Measurements from ENCODE around the gene SMIM14.
"Not testable (repeated sequence)": the region's sequence is repeated elsewhere in the genome, so short reads cannot be mapped to it uniquely, and the experiment has no call there.

The SMIM14 gene

GRCh38 chr4:39638354-39639239 lies at the start of gene SMIM14:
TSS of gene SMIM14 (minus strand) at chr4:39638865. CDS start at chr4:39605145, 33,720 bp downstream.
- peak; percentile 98 for DNase-seq (ENCODE audit: low spot score)

GRCh38 chr4:39687014-39687413 lies 48.3 kb upstream of the SMIM14 start:
- DNase-seq (ENCODE audit: low spot score) = no peak

GRCh38 chr4:39685990-39686389 lies 47.3 kb upstream of the SMIM14 start:
- no peak for DNase-seq (ENCODE audit: low spot score)

- DNase-seq (ENCODE audit: low spot score) = no peak
Observed at GRCh38 chr4:39682138-39682537, 43.5 kb upstream of the SMIM14 start.

- not testable (repeated sequence) for DNase-seq (ENCODE audit: low spot score)
Observed at GRCh38 chr4:39681003-39681402, 42.3 kb upstream of the SMIM14 start.

- not testable (repeated sequence) for DNase-seq (ENCODE audit: low spot score)
Observed at GRCh38 chr4:39675681-39676080, 37.0 kb upstream of the SMIM14 start.

GRCh38 chr4:39670296-39670695 lies 31.6 kb upstream of the SMIM14 start:
- DNase-seq (ENCODE audit: low spot score) = not testable (repeated sequence)

GRCh38 chr4:39668887-39669286 lies 30.2 kb upstream of the SMIM14 start:
- no peak for DNase-seq (ENCODE audit: low spot score)

- DNase-seq (ENCODE audit: low spot score) = no peak
Observed at GRCh38 chr4:39667706-39668105, 29.0 kb upstream of the SMIM14 start.

- no peak for DNase-seq (ENCODE audit: low spot score)
Observed at GRCh38 chr4:39664828-39665731, 26.4 kb upstream of the SMIM14 start.

GRCh38 chr4:39662683-39663082 lies 24.0 kb upstream of the SMIM14 start:
- no peak for DNase-seq (ENCODE audit: low spot score)

- DNase-seq (ENCODE audit: low spot score) = no peak
Observed at GRCh38 chr4:39660757-39661156, 22.1 kb upstream of the SMIM14 start.

GRCh38 chr4:39660045-39660444 lies 21.4 kb upstream of the SMIM14 start:
- DNase-seq (ENCODE audit: low spot score) = no peak

GRCh38 chr4:39658756-39659155 lies 20.1 kb upstream of the SMIM14 start:
- no peak for DNase-seq (ENCODE audit: low spot score)

- DNase-seq (ENCODE audit: low spot score) = no peak
Observed at GRCh38 chr4:39657465-39657864, 18.8 kb upstream of the SMIM14 start.

- not testable (repeated sequence) for DNase-seq (ENCODE audit: low spot score)
Observed at GRCh38 chr4:39656638-39657037, 18.0 kb upstream of the SMIM14 start.

- DNase-seq (ENCODE audit: low spot score) = no peak
Observed at GRCh38 chr4:39655876-39656275, 17.2 kb upstream of the SMIM14 start.

- no peak for DNase-seq (ENCODE audit: low spot score)
Observed at GRCh38 chr4:39655211-39655610, 16.5 kb upstream of the SMIM14 start.

GRCh38 chr4:39651586-39651985 lies 12.9 kb upstream of the SMIM14 start:
- DNase-seq (ENCODE audit: low spot score) = not testable (repeated sequence)

GRCh38 chr4:39649639-39650265 lies 11.1 kb upstream of the SMIM14 start:
- DNase-seq (ENCODE audit: low spot score) = no peak

GRCh38 chr4:39648827-39649558 lies 10.3 kb upstream of the SMIM14 start:
- no peak for DNase-seq (ENCODE audit: low spot score)

GRCh38 chr4:39648213-39648612 lies 9.5 kb upstream of the SMIM14 start:
- no peak for DNase-seq (ENCODE audit: low spot score)

Measured in left forelimb (tissue), 1 donor.